ENCODE data around the gene TMEM131.
"Not testable (repeated sequence)": the region's sequence is repeated elsewhere in the genome, so short reads cannot be mapped to it uniquely, and the experiment has no call there.

The TMEM131 gene

DNA sequence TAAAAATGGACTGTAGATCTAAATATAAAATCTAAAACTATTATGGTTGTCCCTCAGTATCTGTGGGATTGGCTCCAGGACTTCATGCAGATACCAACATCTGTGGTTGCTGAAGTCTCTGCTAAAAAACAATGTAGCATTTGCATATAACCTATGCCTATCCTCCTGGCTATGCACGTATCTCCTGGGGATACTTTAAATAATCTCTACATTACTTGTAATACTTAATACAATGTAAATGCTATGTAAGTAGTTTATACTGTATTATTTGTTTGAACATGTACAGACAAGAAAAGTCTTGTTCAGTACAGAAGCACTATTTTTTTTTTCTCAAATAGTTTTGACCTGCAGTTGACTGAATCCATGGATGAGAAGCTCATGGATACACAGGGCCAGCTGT is 147.4 kb downstream of the TMEM131 start:
- no peak for DNase-seq

GRCh38 chr2:97846716-97847115 is 149.0 kb downstream of the TMEM131 start:
- not testable (repeated sequence) for DNase-seq

DNA sequence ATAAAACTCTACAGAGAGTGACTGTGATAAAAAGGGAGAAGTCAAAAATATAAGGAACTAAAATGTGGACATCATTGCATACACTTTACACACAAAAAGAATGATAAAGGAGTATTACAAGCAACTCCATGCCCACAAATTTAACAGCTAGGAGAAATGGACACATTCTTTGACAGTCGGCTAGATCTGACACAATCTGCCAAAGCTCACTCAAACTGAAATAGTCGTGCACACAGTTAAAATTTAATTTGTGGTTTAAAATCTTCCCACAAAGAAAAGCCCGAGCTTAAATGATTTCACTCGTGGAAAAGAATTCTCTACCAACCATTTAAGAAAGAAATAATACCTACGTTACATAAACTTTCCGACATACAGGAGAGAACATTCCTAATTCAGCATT is 149.9 kb downstream of the TMEM131 start:
- DNase-seq, result no peak

- no peak for DNase-seq
Measured at GRCh38 chr2:97845133-97845532, 150.6 kb downstream of the TMEM131 start.

DNA sequence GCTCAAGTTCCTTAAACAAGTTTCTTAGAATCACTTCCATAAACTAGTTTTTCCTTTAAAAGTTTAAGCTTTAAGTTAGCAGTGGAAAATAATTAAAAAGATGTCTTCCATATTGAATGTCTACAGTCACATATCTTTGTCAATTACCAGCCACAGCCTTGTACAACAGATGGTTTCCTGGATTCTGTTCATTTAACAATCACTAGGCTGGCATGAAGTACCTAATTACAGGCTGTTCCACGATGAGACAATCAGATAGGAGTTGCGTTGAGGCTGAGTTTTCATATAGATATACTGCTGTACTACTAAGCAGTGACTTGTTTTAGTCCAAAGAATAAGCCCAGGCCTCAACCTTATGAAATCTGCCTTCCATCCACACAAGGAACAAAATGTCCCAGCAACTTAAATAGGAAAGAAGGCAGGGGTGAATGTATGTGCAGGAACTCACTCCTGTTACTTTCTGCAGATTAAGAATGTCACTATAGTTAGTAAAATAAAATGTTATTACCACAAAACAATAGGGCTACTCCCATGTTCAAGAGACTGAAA is 151.4 kb downstream of the TMEM131 start:
- no peak for DNase-seq

DNA sequence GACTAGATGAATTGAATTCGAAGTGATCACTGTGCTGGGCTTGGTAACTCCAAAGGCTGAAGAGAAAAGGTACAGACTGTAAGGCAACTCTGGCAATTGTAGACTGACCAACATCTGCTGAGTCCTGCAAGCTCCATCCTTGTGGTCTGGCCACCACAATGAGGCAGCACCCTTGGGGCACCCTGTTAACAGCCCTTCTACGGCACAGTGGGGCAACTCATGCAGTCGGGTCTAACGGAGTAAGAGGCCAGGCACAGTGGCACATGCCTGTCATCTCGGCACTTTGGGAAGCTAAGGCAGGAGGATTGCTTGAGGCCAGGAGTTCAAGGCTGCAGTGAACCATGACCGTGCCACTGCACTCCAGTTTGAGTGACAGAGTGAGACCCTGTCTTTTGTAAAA is 155.6 kb downstream of the TMEM131 start:
- no peak for DNase-seq

DNA sequence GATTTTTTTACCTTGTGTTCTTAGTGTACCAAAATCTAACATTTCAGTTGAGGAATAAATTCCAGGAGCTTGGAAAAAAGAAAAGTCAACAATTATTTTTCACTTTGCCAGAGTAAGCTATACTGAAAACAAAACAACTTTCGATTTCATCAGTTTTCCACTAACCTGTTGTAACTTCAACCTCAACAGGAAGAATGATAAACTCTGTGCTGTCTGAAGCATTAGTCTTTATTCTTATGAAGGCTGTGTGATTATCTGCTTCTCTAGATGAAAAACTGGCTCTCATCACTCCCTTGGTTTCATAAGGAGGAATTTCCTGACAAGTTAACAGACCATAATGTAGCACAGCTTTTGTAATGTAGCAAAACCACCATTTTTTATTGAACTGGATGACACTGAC is 161.1 kb downstream of the TMEM131 start:
- no peak for DNase-seq

- DNase-seq, result no peak
Measured at GRCh38 chr2:97831121-97831520, 164.6 kb downstream of the TMEM131 start.

GRCh38 chr2:97829255-97829654 is 166.5 kb downstream of the TMEM131 start:
- not testable (repeated sequence) for DNase-seq

- DNase-seq, result not testable (repeated sequence)
Measured at GRCh38 chr2:97827013-97827412, 168.7 kb downstream of the TMEM131 start.

DNA sequence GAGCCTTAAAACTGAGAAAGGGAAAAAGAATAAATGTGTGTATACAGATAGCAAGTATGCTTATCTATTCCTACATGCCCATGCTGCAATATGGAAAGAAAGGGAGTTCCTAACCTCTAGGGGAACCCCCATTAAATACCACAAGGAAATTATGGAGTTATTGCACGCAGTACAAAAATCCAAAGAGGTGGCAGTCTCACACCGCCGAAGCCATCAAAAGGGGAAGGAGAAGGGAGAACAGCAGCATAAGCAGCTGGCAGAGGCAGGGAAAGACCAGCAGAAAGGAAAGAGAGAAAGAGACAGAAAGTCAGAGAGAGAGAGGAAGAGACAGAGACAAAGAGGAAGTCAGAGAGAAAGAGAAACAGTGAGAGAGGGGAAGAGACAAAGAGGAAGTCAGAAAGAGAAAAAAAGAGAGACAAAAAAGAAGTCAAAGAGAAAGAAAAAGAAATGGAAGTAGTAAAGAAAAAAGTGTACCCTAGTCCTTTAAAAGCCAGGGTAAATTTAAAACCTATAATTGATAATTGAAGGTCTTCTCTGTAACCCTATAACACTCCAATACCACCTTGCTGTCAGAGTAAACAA is 169.4 kb downstream of the TMEM131 start:
- DNase-seq, result not testable (repeated sequence)

DNA sequence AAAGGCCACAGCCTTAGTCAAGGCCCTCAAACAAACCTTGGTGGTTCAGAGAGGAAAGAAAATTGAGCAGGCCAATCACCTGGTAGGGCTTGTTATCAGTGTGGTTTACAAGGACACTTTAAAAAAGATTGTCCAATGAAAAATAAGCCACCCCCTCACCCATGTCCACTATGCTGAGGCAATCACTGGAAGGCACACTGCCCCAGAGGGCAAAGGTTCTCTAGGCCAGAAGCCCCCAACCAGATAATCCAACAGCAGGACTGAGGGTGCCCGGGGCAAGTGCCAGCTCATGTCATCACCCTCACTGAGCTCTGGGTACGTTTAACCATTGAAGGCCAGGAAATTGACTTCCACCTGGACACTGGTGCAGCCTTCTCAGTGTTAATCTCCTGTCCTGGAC is 171.7 kb downstream of the TMEM131 start:
- DNase-seq, result not testable (repeated sequence)

DNA sequence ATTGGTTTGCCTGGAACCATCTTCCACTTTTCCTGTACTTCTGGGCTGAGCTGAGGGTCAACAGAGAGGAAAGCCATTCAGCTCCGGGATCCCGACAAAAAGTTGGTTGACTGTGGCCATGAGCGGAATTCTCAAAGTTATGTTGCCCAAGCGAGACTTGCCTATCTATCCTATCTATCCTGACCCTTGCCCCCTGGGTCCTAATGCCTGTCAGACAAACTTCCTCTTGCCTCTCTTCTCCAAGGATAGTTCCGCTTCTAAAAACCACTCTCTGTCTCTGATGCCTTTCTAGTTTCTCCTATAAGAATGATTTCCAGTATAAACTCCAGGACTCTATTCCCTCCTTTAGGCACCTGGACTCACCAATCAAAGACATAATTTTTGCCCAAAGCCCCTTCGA is 173.9 kb downstream of the TMEM131 start:
- DNase-seq, result not testable (repeated sequence)

GRCh38 chr2:97819754-97820153 is 176.0 kb downstream of the TMEM131 start:
- no peak for DNase-seq

DNA sequence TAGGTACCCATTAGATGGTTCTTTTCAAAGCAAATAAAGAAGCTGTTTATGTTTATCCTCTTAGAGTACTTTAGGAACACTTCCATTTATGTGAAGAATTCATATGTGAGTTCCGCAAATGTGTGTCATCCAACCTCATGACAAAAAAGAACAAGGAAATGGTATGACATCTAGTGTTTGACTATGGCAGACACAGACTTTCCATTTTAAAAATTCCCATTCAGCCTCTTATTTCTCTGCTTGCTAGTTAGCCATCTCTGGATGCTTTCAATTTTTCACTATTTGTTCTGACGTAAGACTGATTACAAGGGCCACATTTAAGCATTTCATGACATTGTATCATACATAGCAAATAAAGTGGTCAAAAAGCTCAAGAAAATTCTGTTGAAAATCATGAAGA is 179.3 kb downstream of the TMEM131 start:
- no peak for DNase-seq

DNA sequence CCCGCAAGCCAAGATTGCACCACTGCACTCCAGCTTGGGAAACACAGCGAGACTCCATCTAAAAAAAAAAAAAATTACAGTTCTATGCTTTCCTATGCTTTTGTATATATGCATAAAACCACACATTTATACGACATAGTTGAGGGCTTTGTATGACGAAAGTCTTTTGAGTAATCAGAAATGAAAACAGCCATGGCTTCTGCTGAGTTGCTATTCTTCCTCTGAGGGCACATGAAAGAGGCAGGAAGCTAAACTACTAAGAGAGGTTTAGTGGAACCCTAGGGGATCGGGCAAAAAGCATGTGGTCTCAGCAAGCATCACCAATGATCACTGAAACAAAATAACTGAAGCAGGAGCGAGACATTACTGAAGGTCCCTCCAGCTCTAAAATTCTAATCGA is 182.8 kb downstream of the TMEM131 start:
- DNase-seq, result no peak

- DNase-seq, result no peak
Measured at GRCh38 chr2:97808816-97809215, 186.9 kb downstream of the TMEM131 start.

- peak; percentile 80 for DNase-seq
Measured at GRCh38 chr2:97806738-97807618, 188.8 kb downstream of the TMEM131 start.

GRCh38 chr2:97805776-97806175 is 190.0 kb downstream of the TMEM131 start:
- no peak for DNase-seq

GRCh38 chr2:97801028-97801427 is 194.7 kb downstream of the TMEM131 start:
- no peak for DNase-seq

DNA sequence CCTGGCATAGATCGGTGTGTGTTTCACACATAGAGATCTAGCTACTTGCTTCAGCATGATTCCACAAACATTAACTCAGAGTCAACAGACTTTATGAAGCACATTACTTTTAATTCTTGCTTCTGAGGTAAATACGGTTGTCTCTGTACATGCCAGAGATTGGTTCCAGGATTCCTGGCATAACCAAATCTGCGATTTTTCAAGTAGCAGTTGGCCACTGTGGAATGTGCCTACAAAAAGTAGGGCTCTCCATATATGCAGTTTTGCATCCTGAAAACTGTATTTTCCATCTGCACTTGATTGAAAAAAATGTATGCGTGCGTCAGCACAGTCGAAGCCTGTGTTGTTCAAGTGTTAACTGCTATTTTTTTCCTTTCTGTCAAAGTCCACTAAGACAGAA is 197.3 kb downstream of the TMEM131 start:
- DNase-seq, result no peak

GRCh38 chr2:97797355-97797754 is 198.4 kb downstream of the TMEM131 start:
- DNase-seq, result no peak

DNA sequence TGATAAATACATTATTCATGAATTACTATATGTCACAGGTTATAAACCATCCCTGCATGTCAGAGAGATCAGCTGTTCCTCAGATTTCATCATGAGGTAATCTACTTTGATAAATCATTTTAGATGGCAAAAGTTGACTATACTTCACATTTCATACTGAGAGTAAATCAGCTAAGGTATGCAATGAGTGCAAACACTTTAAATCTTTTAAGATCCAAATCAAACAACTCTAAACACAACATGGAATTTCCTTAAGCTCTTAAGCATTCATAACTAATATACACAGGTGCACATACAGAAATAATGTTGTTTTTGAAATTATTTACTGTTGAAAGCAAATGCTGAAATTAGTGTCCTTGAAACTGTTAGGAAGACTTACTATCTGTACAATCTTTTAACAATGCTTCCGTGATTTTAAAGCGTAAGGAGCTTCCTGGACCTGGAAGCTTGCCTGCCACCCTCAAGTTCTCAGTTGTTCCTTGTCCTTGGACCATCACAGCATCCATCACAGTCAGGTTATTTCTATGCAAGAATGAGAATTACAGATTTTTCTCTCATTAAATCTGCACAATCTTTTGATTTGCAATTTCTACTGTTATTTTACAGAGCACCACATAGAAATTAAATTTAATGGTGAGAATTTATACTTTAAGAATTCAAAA is 199.2 kb downstream of the TMEM131 start:
- DNase-seq, result no peak

- no peak for DNase-seq
Measured at GRCh38 chr2:97792416-97792815, 203.3 kb downstream of the TMEM131 start.
